HFF-Myc (cell line): ENCODE data around the gene SALL3.

Experiments
- DNase-seq: peaks from one replicate; pipeline ENCODE4 v3.0.0-alpha.2; 2011; ENCODE audit warnings: low read depth; ENCODE audit errors: extremely low read depth
- H3K4me3 ChIP-seq: replicated peaks from 2 replicates; pipeline ENCODE4 v1.5.1; 2011; ENCODE audit warnings: low read depth, mild to moderate bottlenecking, control low read depth, low read length
- TF ChIP-seq, protein P1 (sequence below): IDR thresholded peaks from 2 replicates; pipeline ENCODE4 v1.5.1; 2012; ENCODE audit warnings: mild to moderate bottlenecking, low read depth, low read length, control low read depth; ENCODE audit errors: missing control alignments

The SALL3 gene

DNA sequence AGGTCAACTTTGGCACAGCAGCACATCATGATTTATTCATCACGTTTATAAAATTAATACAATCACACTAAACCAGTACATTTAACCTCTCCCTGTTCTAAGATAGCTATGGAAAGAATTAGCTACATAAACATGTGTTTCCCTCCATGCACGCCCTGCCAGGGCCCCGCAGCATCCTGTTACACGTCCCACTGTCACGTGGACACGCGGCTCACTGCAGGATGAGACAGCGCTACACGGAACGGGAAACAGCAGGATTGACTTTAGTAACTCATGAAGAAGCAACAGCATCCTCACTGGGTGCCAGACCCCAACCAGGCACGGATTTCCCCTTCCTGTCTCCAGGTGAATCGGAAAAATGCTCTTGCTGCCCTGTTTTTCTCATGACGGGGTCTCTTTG is 30.9 kb upstream of the SALL3 start:
- DNase-seq, result no peak

DNA sequence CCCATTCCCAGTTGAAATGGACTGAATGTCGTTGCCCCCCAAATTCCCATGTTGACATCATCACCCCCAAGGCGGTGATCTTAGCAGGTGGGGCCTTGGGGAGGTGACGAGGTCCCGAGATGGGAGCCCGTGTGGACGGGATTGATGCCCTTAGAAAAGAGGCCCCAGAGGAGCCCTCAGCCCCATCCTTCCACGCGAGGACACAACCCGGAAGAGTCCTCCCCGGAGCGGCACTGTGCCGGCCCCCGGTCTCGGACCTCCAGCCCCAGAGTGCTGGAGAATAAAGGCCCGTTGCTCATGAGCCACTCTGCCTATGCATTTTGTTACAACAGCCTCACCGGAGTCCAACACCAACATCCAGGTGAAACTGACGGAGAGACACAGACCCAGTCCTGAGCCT is 30.4 kb upstream of the SALL3 start:
- no peak overlapping the region for H3K4me3 ChIP-seq
- DNase-seq, result no peak
- TF ChIP-seq, protein P1, sequence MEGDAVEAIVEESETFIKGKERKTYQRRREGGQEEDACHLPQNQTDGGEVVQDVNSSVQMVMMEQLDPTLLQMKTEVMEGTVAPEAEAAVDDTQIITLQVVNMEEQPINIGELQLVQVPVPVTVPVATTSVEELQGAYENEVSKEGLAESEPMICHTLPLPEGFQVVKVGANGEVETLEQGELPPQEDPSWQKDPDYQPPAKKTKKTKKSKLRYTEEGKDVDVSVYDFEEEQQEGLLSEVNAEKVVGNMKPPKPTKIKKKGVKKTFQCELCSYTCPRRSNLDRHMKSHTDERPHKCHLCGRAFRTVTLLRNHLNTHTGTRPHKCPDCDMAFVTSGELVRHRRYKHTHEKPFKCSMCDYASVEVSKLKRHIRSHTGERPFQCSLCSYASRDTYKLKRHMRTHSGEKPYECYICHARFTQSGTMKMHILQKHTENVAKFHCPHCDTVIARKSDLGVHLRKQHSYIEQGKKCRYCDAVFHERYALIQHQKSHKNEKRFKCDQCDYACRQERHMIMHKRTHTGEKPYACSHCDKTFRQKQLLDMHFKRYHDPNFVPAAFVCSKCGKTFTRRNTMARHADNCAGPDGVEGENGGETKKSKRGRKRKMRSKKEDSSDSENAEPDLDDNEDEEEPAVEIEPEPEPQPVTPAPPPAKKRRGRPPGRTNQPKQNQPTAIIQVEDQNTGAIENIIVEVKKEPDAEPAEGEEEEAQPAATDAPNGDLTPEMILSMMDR, result no peak

More for the DNA sequence above, 30.9 kb upstream of the SALL3 start:
- no peak overlapping the region for H3K4me3 ChIP-seq
- TF ChIP-seq, protein P1, result no peak

DNA sequence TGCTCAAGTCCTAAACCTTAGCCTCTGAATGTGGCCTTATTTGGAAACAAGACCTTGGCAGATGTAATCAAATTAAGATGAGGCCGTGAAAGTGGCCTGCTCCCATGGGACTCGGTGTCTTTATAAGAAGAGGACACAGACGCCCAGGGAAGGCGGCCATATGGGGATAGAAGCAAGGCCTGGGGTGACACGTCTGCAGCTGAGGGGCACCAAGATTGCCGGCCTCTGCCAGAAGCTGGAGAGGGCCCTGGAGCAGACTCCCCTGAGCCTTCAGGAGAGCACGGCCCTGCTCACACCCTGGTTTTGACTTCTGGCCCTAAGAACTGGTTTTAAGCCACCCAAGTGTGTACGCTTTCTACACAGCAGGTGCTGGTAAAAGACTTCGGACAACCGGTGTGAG is 29.2 kb upstream of the SALL3 start:
- no peak for DNase-seq
- TF ChIP-seq, protein P1, result no peak
- no peak overlapping the region for H3K4me3 ChIP-seq

DNA sequence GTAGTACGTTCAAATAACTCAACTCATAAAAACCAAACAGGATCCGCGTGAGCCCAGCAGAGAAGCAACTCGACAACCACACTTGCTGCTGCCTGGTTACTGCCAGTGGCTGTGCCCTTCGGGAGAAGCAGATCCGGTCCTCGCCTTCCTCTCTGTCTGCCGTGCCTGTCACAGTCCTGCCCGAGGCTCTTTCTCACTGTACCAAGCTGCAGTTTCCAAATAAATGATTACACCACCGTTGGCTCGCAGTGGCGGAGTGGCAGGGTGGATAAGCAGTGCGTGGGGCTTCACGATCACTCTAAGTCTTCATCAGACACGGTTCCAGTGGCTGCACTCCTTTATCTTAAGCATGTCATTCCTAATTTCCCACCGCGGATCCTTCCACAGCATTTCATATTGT is 26.1 kb upstream of the SALL3 start:
- H3K4me3 ChIP-seq, result no peak overlapping the region
- TF ChIP-seq, protein P1, result no peak

DNA sequence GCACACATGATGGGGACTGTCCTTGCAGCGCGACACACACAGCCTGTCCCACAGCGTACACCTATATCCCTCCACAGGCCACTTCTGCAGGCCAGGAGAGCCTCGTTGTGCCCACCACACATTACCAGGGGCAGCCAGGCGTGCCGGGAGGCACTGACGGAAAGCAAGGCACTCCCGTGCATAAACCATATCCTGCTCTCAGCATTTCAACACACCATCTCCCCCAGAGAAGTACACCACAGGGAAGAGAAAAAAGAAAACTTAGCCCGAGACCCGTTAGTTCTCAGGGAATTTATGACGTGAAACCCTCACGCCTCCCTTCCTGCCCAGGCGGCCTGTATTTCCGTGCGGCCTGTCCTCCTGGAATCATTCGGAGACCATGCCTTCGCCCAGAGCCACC is 24.6 kb upstream of the SALL3 start:
- TF ChIP-seq, protein P1, result no peak
- H3K4me3 ChIP-seq, result no peak overlapping the region

More for the DNA sequence above, 26.1 kb upstream of the SALL3 start:
- no peak for DNase-seq

DNA sequence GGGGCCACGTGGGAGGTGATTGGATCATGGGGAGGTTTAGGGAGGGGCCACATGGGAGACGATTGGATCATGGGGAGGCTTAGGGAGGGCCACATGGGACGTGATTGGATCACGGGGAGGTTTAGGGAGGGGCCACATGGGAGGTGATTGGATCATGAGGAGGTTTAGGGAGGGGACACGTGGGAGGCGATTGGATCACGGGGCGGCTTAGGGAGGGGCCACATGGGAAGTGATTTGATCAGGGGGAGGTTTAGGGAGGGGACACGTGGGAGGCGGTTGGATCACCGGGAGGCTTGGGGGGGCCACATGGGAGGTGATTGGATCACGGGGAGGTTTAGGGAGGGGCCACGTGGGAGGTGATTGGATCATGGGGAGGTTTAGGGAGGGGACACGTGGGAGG is 22.5 kb upstream of the SALL3 start:
- TF ChIP-seq, protein P1, result no peak
- DNase-seq, result no peak
- no peak overlapping the region for H3K4me3 ChIP-seq

More for the DNA sequence above, 24.6 kb upstream of the SALL3 start:
- DNase-seq, result no peak

DNA sequence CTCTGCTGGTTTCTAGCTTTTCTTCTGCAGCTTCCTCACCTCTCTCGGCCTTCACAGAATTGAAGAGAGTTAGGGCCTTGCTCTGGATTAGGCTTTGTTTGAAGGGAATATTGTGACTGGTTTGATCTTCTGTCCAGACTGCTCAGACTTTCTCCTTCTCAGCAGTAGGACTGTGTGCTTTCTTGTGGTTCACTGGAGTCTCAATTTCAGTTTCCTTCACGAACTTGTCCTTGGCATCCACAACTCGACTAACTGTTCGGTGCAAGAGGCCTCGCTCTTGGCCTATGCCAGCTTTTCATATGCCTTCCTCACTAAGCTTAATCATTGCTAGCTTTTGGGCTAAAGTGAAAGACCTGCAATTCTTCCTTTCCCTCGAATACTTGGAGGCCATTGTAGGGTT is 18.9 kb upstream of the SALL3 start:
- no peak overlapping the region for H3K4me3 ChIP-seq
- TF ChIP-seq, protein P1, result no peak
- no peak for DNase-seq
